ENCODE measurements around the gene DBT. TPM values are rescaled to one million over a fixed set of nuclear protein-coding genes. Genes with fewer than 3 reads are reported as not detected.

DBT gene
- total and polyA plus RNA-seq, 7 donors: 3.6 to 28.2 (median 16.1) TPM

- TF ChIP-seq, protein P1, sequence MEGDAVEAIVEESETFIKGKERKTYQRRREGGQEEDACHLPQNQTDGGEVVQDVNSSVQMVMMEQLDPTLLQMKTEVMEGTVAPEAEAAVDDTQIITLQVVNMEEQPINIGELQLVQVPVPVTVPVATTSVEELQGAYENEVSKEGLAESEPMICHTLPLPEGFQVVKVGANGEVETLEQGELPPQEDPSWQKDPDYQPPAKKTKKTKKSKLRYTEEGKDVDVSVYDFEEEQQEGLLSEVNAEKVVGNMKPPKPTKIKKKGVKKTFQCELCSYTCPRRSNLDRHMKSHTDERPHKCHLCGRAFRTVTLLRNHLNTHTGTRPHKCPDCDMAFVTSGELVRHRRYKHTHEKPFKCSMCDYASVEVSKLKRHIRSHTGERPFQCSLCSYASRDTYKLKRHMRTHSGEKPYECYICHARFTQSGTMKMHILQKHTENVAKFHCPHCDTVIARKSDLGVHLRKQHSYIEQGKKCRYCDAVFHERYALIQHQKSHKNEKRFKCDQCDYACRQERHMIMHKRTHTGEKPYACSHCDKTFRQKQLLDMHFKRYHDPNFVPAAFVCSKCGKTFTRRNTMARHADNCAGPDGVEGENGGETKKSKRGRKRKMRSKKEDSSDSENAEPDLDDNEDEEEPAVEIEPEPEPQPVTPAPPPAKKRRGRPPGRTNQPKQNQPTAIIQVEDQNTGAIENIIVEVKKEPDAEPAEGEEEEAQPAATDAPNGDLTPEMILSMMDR (IDR thresholded peaks at IDR 0.05): no peak
- Histone ChIP-seq H3K36me3 (ENCODE audit: insufficient read depth in 1 of 2, low read depth in 1 of 2) (peaks cover 0 to 86% of the 10 kb centered on the region in 2 donors), H3K9me3 (no peaks in the 10 kb centered on the region), H3K27me3 (ENCODE audit: insufficient read depth in 3 of 3, low read length in 2 of 3) (no peaks in the 10 kb centered on the region), H3K4me1 (no peaks in the 10 kb centered on the region), H3K4me3 (no peak overlapping the region), H3K27ac (no peak overlapping the region)
- no peak for ATAC-seq
- intact Hi-C loops (cut with DNase I): loop anchor here in 1 of 2 donors (2.0 kb wide), 1 partner anchor 63 kb away; the partner anchor contains the start of gene CDC14A
- WGBS, 3 donors: 93 to 99% (median 98%) methylated on average over 2 of the region's 2 CpGs
- DNase-seq: no peak
These were observed 40.7 kb upstream of the DBT start for GRCh38 chr1:100290291-100290690.

GRCh38 chr1:100287162-100287561 lies 37.5 kb upstream of the DBT start:
- Histone ChIP-seq H3K27ac (no peak overlapping the region), H3K4me3 (no peak overlapping the region), H3K9me3 (no peaks in the 10 kb centered on the region), H3K36me3 (ENCODE audit: insufficient read depth in 1 of 2, low read depth in 1 of 2) (peaks cover 0 to 95% of the 10 kb centered on the region in 2 donors), H3K27me3 (ENCODE audit: insufficient read depth in 3 of 3, low read length in 2 of 3) (no peaks in the 10 kb centered on the region), H3K4me1 (no peaks in the 10 kb centered on the region)
- ATAC-seq: no peak
- intact Hi-C loops (cut with DNase I): loop anchor here in 1 of 2 donors (10.0 kb wide), 1 partner anchor 178 kb away; no protein-coding TSS in a partner anchor
- 96 to 98% (median 98%) methylated on average over 3 of the region's 3 CpGs for WGBS, 3 donors
- DNase-seq: no peak
- TF ChIP-seq, protein P1 (IDR thresholded peaks at IDR 0.05): no peak

DNA sequence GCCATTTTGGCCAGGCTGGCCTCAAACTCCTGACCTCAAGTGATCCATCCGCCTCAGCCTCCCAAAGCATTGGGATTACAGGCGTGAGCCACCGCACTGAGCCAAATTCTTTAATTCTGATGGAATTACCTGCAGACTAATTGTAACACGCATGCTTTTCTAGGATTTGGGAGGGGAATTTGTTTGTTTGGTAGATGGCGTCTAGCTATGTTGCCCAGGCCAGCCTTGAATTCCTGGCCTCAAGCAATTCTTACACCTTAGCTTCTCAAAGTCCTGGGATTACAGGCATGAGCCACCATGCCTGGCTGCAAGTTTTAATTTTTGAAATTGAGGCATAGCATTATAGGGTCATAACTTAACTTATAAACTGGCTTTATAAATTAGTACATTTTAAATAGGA lies 35.0 kb upstream of the DBT start:
- no peak for ATAC-seq
- Histone ChIP-seq H3K4me1 (peaks cover 9% of the 10 kb centered on the region), H3K27ac (no peak overlapping the region), H3K4me3 (no peak overlapping the region), H3K9me3 (no peaks in the 10 kb centered on the region), H3K27me3 (ENCODE audit: insufficient read depth in 3 of 3, low read length in 2 of 3) (no peaks in the 10 kb centered on the region), H3K36me3 (ENCODE audit: insufficient read depth in 1 of 2, low read depth in 1 of 2) (peaks cover 0 to 88% of the 10 kb centered on the region in 2 donors)
- 96 to 97% (median 96%) methylated on average over 5 of the region's 5 CpGs for WGBS, 3 donors
- TF ChIP-seq, protein P1 (IDR thresholded peaks at IDR 0.05): no peak
- intact Hi-C loops (cut with DNase I): loop anchor here in 1 of 2 donors (10.0 kb wide), 1 partner anchor 180 kb away; no protein-coding TSS in a partner anchor
- no peak for DNase-seq

GRCh38 chr1:100279954-100280682 lies 30.5 kb upstream of the DBT start:
- Histone ChIP-seq H3K9me3 (no peaks in the 10 kb centered on the region), H3K27me3 (ENCODE audit: insufficient read depth in 3 of 3, low read length in 2 of 3) (no peaks in the 10 kb centered on the region), H3K4me1 (peaks cover 17% of the 10 kb centered on the region), H3K27ac (peak overlapping the region; percentile 27), H3K4me3 (no peak overlapping the region), H3K36me3 (ENCODE audit: insufficient read depth in 1 of 2, low read depth in 1 of 2) (peaks cover 0 to 90% of the 10 kb centered on the region in 2 donors)
- TF ChIP-seq, protein P1 (IDR thresholded peaks at IDR 0.05): no peak
- ATAC-seq: peak; percentile 33 to 80 (median 68)
- intact Hi-C loops (cut with DNase I): loop anchor here in 1 of 2 donors (10.0 kb wide), 2 partner anchors 185 to 375 kb away; no protein-coding TSS in a partner anchor
- 27 to 38% (median 36%) methylated on average over 2 of the region's 2 CpGs for WGBS, 3 donors
- no peak for DNase-seq

Data from psoas muscle (tissue), 8 donors.